C4-2B (cell line): ENCODE data around the gene COL19A1.

Experiments
- H3K27ac ChIP-seq: fragments of 450-650 bp; 2 replicates; pipeline ENCODE4 v1.5.1; 2017
- CTCF ChIP-seq: fragments of 450-650 bp; conservative IDR thresholded peaks from 2 replicates; pipeline ENCODE4 v1.5.1; 2017; ENCODE audit warnings: mild to moderate bottlenecking
- ZFX ChIP-seq: fragments of 450-650 bp; IDR thresholded peaks from 2 replicates; pipeline ENCODE4 v1.6.1; 2017

The COL19A1 gene

GRCh38 chr6:70041411-70041810 is 175.1 kb downstream of the COL19A1 start:
- no peak overlapping the region for H3K27ac ChIP-seq
- TF ChIP-seq CTCF = no peak
- no peak for TF ChIP-seq ZFX

GRCh38 chr6:70045413-70045812 is 179.1 kb downstream of the COL19A1 start:
- no peak overlapping the region for H3K27ac ChIP-seq
- TF ChIP-seq CTCF (no peak), ZFX (no peak)

GRCh38 chr6:70051197-70052124 is 185.1 kb downstream of the COL19A1 start:
- no peak overlapping the region for H3K27ac ChIP-seq

GRCh38 chr6:70059039-70059719 is 192.8 kb downstream of the COL19A1 start:
- no peak overlapping the region for H3K27ac ChIP-seq
- TF ChIP-seq ZFX = no peak

More at GRCh38 chr6:70051197-70052124, 185.1 kb downstream of the COL19A1 start:
- TF ChIP-seq CTCF (no peak), ZFX (no peak)

GRCh38 chr6:70060680-70061079 is 194.3 kb downstream of the COL19A1 start:
- no peak overlapping the region for H3K27ac ChIP-seq
- TF ChIP-seq ZFX (no peak), CTCF (no peak)

GRCh38 chr6:70061546-70061945 is 195.2 kb downstream of the COL19A1 start:
- TF ChIP-seq ZFX (no peak), CTCF (no peak)
- H3K27ac ChIP-seq = no peak overlapping the region

- H3K27ac ChIP-seq = no peak overlapping the region
- no peak for TF ChIP-seq ZFX
- no peak for TF ChIP-seq CTCF
These were observed 195.7 kb downstream of the COL19A1 start for GRCh38 chr6:70062010-70062409.
